ENCODE measurements around the gene PDIA2. TPM values are rescaled to one million over a fixed set of nuclear protein-coding genes. Genes with fewer than 3 reads are reported as not detected.
"Not testable (repeated sequence)": the region's sequence is repeated elsewhere in the genome, so short reads cannot be mapped to it uniquely, and the experiment has no call there.

PDIA2 gene
- total RNA-seq, 1 donor from 2014 or later, result not detected

DNA sequence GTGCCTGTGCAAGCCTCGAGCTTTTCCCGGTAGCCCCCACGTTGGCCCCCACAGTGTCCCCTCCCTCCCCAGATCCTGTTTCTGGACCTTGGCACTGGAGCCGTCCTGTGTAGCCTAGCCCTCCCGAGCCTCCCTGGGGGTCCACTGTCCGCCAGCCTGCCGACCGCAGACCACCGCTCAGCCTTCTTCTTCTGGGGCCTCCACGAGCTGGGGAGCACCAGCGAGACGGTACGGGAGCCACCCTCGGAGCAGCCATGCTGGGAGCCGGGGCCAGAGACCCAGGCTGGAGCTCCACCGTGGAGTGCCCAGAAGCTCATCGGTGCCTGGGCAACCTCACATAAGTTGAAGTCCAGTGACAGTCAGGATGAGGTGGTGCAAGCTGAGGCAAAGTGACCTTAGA, 19.0 kb upstream of the PDIA2 start:
- no peak for DNase-seq (ENCODE audit: low read depth in 2 of 2)

DNA sequence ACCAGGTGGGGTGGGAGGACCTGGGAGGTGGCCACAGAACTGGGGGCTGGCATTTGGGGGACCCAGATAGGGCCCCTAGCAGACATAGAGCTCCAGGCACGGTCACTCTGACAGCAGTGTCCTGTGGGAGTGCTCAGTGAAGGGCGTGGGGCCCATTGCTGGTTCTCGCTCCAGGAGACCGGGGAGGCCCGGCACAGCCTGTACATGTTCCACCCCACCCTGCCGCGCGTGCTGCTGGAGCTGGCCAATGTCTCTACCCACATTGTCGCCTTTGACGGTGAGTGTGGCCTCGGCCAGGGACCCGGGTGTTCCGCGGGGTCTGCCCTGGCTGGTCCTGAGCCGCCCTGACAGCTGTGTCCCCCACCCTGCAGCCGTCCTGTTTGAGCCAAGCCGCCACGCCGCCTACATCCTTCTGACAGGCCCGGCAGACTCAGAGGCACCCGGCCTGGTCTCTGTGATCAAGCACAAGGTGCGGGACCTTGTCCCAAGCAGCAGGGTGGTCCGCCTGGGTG, 18.5 kb upstream of the PDIA2 start:
- DNase-seq (ENCODE audit: low read depth in 2 of 2), result no peak

DNA sequence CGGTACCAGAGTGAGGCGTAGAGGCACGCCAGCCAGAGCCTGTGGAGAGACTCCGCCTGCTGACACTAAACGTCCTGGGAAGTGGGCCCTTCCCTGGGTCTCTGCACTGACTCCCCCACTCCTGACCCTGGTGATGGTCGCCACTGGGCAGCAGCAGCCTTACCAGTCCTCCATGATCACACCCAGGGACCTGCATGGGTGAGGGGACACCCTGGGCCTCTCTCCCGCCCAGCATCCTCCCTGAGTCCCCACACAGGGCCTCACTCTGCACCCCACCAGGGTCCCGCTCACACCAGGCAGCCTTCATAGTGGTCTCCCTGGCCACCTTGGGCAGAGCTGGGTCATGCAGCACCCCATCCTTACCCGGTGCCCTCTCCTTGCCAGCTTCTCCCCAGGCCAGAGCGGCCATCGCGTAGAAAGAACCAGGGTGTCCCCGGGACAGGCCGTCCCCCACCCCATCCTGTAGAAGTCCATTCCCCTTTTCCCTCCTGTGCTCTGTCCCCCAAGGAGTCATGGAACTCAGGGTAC, 17.9 kb upstream of the PDIA2 start:
- DNase-seq (ENCODE audit: low read depth in 2 of 2), result no peak

DNA sequence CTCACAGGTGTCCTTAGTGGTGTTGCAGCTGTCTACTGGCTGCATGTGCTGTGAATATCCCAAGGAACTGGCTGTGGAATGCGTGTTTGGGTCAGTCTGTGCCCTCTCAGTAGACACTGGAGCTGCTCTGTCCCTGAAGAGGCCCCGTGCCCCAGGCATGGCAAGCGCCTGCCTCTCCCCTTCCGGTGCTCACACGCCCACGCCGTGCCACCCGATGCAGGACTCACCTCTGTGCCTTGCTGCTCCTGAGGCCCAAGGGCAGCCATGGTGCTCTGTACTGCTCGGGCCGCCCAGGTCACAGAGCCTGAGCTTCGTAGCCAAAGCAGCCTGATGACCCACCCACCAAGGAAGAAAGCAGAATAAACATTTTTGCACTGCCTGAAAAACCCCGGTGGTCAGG, 17.3 kb upstream of the PDIA2 start:
- DNase-seq (ENCODE audit: low read depth in 2 of 2), result no peak

DNA sequence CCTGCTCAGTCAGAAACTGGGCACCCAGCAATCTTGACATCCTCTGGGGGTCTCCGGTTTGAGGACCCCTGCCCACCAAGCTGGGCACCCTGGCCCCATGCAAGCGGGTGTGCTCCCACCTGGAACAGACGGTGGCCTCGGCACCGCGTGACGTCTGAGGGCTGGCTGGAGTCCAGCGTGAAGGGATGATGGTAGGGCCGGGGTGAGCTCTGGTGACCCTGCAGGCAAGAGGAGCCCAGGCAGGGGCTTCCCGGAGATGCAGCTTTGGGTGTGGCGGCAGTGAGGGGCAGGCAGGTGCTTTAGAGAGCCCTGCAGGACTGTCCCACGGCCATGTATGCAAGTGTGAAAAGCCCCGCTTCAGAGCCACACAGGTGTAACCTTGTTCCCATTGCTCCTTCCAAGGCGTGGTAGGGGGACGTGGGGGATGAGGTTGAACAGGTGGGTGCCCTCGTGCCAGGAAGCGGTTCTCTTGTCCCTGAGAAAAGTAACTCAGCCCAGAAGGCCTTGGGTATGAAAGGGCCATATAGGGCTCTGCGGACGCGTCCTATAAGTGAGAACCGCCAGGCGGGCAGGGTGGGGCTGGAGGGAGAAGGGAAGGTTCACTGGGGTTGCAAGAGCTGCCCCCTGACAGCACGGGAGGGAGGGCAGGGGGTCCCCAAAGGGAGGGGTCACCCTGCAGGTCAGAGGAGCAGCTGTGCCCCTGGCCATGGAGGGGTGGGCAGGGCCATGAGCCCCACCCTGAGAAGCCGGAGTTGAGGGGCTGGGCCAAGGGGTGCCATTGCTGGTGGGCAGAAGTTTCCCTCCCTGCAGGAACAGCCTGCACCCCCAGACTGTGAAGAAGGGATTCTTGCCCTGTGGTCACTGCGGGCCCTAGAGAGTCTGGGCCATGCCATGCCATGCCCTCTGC, 16.5 kb upstream of the PDIA2 start:
- no peak for DNase-seq (ENCODE audit: low read depth in 2 of 2)

- not testable (repeated sequence) for DNase-seq (ENCODE audit: low read depth in 2 of 2)
These were observed 15.4 kb upstream of the PDIA2 start for GRCh38 chr16:267562-267961.

- no peak for DNase-seq (ENCODE audit: low read depth in 2 of 2)
These were observed 14.6 kb upstream of the PDIA2 start for GRCh38 chr16:268141-269053.

- no peak for DNase-seq (ENCODE audit: low read depth in 2 of 2)
These were observed 13.7 kb upstream of the PDIA2 start for GRCh38 chr16:269061-269796.

- no peak for DNase-seq (ENCODE audit: low read depth in 2 of 2)
These were observed 12.3 kb upstream of the PDIA2 start for GRCh38 chr16:270381-271255.

- no peak for DNase-seq (ENCODE audit: low read depth in 2 of 2)
These were observed 10.1 kb upstream of the PDIA2 start for GRCh38 chr16:272633-273546.

- no peak for DNase-seq (ENCODE audit: low read depth in 2 of 2)
These were observed 9.2 kb upstream of the PDIA2 start for GRCh38 chr16:273547-274421.

DNA sequence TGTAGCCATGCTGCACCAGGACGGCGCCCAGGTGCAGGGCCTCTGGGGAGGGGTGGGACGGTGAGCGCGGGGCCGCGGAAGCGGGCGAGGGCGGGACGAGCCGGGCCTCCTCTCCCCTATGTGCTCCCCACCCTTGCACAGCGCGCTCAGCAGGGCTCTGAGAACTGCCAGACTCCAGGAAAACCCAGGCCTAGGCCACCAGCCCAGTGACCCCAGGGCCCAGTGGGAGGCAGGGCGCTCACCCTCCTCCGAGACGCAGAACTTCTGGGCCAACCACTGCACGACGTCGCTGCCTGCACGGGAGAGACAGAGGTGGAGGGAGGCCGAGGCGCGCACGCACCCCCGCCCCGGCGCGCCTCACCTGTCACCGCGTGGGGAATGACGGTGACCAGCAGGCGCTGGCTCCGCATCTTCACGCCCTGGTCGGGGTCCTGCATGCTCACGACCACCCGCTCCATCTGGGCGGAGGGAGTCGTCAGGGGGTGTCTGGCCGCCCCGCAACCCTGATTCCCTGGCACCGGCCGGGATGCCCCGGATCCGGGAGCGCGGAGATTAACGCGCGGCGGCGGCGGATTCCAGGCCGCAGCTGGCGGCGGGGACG, 7.8 kb upstream of the PDIA2 start:
- no peak for DNase-seq (ENCODE audit: low read depth in 2 of 2)

- DNase-seq (ENCODE audit: low read depth in 2 of 2), result no peak
These were observed 7.2 kb upstream of the PDIA2 start, which contains the start of gene RGS11 for GRCh38 chr16:275786-276232. Gene RGS11, minus strand, starts transcription at chr16:275944. Its CDS starts 33 bp downstream, at chr16:275911.

DNA sequence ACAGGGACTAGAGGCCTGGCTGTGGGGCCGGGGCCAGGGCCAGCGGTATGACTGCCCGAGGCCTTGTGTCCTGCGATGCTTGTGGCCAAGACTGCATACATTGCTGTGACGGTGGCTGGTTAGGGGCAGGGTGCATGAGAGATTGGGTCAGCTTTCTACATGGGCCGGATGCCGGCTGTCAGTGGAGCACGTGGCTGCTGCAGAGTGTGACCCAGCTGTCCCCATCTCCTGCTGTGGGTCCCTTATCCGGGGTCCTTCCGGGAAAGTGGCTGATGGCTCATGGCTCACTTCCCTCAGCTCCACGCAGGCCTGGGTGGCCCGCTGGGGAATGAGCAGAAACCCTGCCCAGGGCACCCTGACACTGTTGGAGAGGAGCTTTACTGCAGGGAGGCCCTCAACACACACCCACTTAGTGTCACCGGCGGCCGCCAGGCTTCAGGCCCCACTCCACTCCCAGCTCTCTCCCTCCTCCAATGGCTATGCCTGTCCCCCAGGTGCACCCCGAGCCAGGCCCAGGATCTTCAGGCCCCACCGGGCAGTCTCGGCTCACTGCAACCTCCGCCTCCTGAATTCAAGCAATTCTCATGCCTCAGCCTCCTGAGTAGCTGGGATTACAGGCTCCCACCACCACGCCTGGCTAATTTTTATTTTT, 6.4 kb upstream of the PDIA2 start:
- no peak for DNase-seq (ENCODE audit: low read depth in 2 of 2)

- DNase-seq (ENCODE audit: low read depth in 2 of 2), result peak; percentile 38 to 44
These were observed 4.0 kb upstream of the PDIA2 start for GRCh38 chr16:278863-279366.

GRCh38 chr16:279531-279930, 3.4 kb upstream of the PDIA2 start:
- no peak for DNase-seq (ENCODE audit: low read depth in 2 of 2)

GRCh38 chr16:280005-280460, 2.9 kb upstream of the PDIA2 start:
- DNase-seq (ENCODE audit: low read depth in 2 of 2), result no peak

Measured in lung microvascular endothelial cell (primary cell).